Activated CD4-positive, alpha-beta T cell treated with anti-CD3 and anti-CD28 coated beads, Interleukin-2, Interleukin-6, amounts not matched to agents 100 ng/mL and 50 ng/mL, durations not matched to agents 16 hours and 8 hours (primary cell): ENCODE data around the gene EXOSC7.
"Not testable (repeated sequence)": the region's sequence is repeated elsewhere in the genome, so short reads cannot be mapped to it uniquely, and the experiment has no call there.

ENCODE experiments used
- DNase-seq: peaks from one replicate; pipeline ENCODE4 v3.0.0-alpha.2; 2020

Gene EXOSC7

DNA sequence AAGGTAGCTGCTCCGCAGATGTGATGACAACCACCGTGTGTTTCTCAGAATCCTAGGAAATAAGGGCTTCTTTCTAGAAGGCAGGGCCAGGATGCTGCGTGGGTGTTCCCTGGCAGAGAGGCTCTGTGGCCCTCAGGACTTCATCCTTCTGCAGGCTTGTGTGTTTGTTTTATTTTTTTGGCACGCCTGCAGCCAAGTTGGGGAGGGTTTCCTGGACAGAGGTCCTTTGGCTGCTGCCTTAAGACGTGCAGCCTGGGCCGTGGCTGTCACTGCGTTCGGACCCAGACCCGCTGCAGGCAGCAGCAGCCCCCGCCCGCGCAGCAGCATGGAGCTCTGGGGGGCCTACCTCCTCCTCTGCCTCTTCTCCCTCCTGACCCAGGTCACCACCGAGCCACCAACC, 50.0 kb downstream of the EXOSC7 start, which contains the start of gene CLEC3B:
CLEC3B (plus strand) TSS at position 266 of the 400 bp plus-strand sequence; CDS start at position 326, 60 bp downstream.
- DNase-seq = no peak

DNA sequence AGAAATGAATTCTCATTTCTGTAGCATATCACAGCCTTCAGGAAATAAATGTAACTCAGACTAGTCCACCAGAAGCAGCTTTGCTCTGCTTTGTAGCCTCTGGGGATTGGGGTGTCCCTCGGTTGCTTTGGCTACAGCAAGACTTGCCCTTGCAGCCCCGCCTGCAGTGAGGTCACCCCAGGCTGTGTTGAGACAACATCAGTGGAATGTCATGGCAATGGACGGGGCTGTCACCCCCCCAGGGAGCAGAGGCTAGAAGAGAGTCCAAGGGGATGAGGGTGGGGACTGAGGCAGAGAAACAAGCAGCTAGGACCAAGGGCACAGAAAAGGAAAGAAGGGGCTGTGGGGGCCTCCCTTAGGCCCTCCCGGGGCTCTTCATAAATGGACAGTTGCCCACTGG, 50.9 kb downstream of the EXOSC7 start:
- no peak for DNase-seq

DNA sequence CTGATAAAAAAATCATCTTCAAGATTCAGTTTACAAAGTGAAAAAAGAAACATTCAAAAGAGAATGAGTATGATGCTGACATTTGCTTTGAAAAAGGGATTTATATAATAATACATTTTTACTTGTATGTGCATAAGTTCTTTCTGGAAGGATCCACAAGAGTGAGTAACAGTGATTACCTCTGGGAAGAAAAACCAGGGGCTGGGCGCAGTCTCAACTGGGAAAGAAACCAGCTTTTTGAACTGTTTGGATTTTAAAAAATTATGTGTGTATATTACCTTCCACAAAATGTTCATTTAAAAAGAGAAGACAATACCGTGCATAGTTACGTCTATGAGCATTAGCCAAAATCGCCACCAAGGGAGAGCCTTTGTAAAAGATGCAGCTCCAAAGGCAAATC, 51.4 kb downstream of the EXOSC7 start:
- DNase-seq = no peak

DNA sequence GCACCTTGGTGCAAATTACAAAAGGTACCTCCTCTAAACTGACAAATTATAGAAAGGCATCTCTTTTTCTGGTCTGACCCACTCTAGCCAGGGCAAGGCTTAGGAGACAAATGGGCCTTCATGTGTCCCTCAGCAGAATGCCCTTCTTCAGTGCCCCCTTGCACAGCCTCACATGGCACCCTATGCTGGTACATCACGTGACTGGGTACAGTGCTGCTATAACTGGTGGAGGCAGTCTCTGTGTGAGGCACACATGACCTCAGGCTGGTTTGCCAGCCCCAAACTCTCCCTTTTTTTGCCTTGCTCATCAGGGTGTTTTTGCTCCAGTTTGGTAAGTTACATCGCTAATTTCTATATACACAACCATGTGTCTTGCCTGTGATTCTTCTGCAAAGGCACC, 53.2 kb downstream of the EXOSC7 start:
- no peak for DNase-seq

DNA sequence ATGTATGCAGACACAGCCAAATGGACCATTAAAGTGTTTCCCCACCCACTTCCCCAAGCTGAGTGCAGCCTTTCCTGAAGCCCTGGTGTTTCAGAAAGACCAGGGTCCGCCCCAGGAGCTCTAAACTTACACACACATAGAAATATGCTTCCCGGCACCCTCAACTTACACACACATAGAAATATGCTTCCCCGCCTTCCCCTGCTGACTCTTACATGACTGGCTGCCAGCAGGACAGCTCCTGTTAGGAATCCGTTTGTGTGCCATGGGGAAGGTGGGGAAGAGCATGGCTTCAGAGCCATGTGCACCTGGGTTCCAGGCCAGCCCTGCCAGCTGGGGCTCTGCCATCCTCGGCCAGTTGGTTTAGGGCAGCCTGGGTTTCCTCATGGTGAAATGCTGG, 53.6 kb downstream of the EXOSC7 start:
- no peak for DNase-seq

DNA sequence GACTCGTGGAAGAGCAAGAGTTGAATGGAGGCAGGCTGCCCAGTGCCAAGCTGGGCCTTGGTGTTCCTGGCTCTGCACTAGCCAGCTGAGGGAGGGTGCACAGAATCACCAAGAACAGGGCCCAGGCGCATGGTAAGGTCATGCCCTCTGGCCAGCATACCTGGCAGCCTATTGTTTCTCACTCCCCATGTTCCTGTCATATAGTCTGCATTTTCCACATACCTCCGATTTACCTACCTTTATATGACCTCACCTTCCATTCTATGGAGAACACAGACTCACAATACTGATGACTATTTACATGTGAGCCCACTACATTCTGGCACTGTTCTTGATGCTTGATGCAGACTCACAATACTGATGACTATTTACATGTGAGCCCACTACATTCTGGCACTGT, 55.5 kb downstream of the EXOSC7 start:
- DNase-seq = no peak

DNA sequence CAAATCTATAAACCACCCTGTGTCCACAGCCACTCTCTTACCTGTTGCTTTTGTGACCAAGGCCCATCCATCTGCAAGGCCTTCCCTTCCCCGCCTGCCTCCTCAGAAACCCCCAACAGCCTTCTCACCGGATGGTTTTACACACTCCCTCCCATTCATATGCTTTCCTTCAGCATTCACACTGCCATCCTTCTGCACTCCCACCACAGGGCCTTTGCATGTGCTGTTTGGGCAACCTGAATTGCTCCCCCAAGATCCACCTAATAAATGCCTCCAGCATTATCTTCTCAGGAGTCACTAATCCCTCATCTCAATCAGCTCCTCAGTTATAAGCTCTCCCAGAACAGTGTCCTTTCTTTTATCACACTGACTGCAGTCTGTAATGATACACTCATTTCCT, 56.1 kb downstream of the EXOSC7 start:
- DNase-seq = no peak

DNA sequence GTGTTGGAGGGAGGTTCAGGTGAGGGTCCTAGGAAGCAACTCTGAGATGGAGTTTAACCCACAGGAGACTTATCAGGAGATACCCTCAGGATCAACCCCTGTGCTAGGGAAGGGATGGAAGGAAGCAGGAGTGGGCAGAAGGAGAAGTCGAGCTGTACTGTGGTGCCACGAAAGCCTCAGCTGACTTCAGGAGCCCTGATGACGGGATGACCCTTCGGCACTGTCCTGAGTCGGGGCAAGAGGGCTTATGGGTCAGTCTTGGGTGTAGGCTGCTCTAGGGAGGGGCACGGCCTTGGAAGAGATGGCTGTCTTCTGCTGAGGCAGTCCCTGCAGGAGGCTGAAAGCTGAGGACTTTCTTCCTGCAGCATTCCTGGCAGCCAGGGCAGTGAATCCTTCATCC, 57.7 kb downstream of the EXOSC7 start:
- no peak for DNase-seq

DNA sequence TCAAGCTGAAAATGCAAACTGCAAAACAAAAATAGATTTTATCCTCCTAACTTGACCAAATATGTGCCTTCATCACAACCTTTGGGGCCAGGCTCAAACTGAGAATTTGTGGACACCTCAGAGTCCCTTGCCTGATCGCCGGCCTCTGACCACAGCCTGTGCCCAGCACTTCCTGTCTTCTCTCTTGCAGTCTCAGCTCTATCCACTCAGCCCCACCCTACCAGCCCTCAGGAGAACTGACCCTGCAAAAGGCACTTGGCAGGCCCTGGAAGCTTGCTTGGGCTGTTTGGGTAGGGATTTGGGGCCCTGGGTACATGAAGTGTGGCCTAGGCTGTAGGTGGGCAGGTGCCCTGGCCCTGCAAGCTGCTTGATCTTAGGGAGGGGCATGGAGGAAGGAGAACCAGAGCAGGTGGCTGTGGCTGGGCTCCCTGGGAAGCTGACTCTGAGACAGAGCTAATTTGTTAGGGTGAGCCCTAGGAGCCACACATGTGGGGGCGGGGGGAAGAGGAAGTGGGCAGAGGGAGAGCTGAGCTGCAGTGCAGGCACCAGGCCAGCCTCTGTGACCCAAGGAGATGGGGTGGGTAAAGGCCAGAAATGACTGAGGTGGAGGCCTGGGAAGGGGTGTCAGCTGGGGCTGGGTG, 58.7 kb downstream of the EXOSC7 start:
- DNase-seq = peak; percentile 48

DNA sequence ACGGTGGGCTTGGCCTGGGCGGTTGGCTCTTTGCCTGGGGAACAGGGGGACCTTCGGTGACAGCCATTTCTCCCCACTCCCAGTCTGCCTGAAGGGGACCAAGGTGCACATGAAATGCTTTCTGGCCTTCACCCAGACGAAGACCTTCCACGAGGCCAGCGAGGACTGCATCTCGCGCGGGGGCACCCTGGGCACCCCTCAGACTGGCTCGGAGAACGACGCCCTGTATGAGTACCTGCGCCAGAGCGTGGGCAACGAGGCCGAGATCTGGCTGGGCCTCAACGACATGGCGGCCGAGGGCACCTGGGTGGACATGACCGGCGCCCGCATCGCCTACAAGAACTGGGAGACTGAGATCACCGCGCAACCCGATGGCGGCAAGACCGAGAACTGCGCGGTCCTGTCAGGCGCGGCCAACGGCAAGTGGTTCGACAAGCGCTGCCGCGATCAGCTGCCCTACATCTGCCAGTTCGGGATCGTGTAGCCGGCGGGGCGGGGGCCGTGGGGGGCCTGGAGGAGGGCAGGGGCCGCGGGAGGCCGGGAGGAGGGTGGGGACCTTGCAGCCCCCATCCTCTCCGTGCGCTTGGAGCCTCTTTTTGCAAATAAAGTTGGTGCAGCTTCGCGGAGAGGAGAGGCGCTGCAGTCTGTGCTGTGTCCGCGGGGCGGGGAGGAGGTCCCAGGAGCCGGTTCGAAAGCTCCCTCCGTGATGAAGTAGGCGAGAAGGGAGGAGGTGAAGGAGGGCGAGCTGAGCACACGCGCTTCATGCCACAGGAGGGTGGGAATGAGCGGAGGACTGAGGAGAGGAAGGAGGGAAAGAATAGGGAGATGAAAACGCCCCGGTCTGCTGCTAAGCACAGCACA, 59.6 kb downstream of the EXOSC7 start:
- DNase-seq = peak; percentile 16

DNA sequence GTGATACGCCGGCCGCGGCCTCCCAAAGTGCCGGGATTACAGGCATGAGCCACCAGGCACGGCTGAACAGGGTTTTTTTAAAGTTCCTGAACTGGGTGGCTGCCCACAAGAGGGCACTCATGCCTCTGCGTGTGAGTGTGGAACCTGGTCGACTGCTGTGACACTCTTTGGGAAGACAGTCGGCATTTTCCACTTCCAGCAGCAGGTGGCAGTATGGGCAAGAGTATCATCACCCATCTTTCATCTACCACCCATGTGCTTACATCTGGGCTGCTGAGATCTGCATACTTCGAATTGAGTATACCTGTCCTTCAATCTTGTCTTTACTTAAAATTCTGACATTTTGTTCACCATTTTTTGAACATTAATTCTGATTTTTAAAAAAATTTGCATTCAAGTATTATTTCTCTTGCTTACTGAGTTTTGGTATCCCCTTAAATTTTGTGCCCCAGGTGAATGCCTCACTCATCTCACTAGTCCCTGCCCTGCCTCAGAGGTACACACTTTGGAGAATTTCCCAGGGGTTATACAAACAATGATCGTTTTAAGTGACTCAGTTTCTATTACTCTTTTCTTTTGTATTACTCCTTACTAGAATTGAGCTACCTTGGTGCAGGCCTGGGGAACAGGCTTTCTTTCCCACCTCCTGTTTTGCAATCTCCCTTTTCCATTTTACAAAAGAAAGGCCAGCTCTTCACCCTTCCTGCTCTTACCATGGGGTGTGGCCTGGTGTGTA, 61.8 kb downstream of the EXOSC7 start:
- DNase-seq = peak; percentile 95

DNA sequence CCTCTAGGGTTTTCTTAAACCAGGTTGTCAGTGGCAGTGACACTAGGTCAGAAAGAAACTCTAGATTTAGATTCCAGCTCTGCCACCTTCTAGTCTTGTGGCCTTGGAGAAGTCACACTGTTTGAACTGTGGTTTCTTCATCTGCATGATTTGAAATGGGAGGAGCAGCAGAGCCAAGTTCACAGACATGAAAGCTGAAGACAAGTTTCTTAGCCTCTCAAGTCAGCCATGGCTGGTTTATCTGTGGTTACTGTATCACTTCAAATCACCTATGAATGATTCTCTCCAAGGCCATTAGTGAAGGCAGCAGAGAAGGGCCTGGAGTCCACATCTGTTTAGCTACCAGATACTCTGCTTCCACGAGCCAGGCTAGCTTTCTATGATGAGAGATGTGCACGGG, 65.6 kb downstream of the EXOSC7 start:
- peak; percentile 33 for DNase-seq

DNA sequence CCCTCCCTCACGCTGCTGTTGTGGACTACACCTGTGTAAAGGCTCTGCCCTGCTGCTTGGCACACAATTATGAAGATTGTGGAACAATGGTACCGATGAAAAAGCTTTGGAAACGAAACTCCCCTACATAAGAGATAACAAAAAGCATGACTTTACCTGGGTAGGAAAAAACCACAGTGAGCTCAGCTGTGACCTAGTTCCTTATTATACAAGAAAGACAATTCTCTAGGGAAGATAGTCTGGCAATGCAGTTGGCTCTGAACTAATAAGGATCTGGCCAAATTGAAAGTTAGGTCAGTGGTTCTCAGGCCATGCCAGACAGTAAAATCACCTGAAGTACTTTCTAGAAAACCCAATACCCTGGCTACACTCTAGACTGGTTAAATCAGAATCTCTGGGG, 66.1 kb downstream of the EXOSC7 start:
- DNase-seq = no peak

DNA sequence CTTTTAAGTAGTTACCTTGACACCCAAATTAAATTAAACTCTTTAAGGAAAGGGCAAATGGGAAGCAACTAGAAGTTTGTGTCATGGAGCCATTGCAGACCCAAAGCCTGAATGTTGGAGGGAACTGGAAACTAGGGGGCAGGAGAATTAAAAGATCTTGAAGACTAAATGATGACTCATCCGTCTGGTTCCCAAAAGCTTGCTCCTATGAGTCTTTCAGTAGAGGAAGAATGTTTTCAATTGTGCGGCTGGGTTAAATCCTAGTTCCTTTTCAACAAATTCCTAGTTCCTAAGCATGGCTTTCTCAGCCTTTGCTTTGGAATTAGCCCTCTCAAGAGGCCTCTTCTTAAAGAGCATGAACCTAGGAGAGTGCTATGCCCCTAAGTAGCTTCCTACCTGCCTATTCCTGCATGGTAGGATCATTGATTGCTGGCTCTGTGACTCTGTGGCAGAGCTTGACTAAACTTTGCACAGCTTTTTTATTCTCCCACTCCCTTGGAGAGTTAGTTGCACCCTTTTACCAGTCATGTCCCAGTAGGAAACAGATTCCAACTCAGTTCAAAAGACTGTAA, 67.8 kb downstream of the EXOSC7 start:
- DNase-seq = no peak

DNA sequence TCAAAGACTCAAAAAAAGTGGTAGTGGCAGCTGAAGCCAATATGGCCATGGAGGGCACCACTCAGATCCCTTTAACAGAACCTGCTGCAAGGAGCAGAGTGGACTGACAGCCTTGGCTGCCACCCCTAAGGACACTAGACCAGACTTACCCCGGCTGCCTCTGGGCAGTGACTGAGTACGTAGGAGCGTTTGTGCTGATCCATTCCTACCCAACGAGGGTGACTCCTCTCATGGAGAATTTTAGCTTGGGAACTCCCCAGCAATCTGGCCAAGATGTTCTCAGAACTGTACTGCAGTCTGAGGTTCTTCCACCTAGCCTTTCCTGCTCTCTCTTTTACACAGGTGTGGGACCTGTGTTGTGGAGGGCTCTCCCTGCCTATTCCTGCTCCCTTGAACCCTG, 72.2 kb downstream of the EXOSC7 start:
- DNase-seq = no peak

DNA sequence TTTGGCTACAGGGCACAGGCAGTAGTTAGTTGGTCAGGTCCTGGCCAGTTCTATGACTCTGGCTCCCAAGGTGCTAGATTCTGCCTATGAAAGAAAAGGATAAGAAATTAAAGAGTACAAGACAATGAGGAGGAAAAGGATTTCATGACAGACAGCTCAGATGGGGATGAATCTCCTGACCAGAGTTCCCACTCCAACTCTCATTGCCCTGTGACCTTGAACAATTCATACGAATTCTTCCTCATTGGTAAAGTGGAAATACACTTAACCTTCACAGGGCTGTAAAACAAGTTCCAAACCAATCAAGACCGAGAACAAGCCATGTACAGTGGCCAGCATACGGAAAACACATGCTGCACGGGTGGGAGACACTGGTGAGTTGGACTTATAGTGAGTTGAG, 73.8 kb downstream of the EXOSC7 start:
- DNase-seq = no peak

DNA sequence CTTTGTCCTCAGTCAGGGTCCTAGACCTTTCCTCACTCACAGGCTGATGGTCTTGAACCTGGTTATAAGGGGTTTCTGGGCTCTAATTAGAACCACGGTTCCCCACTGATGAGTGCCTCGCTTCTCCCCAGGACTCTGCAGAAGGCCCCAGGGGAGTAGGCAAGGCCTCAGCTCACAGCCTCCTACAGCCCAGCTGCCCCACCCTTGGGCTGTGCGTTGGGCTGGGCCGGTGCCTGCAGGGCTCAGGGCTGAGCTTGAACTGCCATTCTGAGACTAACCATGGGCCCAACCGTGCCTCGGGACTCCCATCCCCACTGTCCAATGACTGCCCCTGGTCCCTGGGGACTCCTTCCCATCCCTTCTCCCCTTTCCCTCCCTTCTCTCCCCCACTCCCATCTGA, 75.6 kb downstream of the EXOSC7 start:
- DNase-seq = no peak

DNA sequence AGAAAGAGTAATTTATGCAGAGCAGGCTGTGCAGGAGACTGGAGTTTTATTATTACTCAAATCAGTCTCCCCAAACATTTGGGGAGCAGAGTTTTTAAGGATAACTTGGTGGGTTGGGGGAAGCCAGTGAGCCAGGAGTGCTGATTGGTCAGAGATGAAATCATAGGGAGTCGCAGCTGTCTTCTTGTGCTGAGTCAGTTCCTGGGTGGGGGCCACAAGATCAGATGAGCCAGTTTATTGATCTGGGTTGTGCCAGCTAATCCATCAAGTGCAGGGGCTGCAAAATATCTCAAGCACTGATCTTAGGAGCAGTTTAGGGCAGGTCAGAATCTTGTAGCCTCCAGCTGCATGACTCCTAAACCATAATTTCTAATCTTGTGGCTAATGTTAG, 77.8 kb downstream of the EXOSC7 start:
- DNase-seq = not testable (repeated sequence)

DNA sequence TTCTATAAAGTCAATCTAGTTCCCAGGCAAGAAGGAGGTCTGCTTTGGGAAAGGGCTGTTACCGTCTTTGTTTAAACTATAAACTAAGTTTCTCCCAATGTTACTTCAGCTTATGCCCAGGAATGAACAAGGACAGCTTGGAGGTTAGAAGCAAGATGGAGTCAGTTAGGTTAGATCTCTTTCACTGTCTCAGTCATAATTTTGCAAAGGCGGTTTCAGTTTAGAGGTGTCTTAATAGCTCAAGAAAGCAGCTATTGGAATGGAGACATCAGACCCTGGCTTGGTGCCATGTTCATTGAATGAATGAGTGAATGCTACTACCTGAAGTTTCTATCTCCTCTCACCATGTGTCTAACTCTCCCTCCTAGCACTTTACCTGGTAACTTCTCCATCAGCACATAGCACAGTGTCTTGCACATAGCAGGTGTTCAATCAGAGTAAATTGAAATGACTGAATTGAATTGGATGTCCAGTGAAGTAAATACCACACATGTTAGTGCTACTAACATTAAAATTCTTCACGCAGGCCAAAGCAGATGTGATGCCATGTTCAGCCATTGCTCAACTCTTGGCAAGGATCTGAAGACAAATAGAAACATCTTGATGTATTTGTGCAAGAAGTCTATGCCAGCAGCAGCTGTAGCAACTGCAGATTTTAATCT, 78.3 kb downstream of the EXOSC7 start:
- DNase-seq = no peak

DNA sequence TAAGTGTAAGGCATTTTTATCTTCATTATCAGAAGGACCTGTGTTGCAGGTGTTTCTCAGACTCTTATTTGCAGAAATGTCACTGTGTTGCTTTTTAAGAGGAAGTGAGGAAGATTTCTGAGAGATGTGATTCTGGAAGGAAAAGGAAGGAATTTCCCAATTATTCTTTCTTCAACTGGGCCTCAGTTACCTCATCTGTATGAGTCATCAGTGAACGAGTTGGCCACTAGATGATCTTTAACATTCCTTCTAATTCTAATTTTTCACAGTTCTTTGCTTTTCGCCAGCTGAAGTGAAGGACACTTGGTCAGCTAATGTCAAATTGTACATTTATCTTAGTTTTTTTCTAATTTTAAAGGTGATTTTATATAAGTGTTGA, 79.0 kb downstream of the EXOSC7 start:
- DNase-seq = no peak

DNA sequence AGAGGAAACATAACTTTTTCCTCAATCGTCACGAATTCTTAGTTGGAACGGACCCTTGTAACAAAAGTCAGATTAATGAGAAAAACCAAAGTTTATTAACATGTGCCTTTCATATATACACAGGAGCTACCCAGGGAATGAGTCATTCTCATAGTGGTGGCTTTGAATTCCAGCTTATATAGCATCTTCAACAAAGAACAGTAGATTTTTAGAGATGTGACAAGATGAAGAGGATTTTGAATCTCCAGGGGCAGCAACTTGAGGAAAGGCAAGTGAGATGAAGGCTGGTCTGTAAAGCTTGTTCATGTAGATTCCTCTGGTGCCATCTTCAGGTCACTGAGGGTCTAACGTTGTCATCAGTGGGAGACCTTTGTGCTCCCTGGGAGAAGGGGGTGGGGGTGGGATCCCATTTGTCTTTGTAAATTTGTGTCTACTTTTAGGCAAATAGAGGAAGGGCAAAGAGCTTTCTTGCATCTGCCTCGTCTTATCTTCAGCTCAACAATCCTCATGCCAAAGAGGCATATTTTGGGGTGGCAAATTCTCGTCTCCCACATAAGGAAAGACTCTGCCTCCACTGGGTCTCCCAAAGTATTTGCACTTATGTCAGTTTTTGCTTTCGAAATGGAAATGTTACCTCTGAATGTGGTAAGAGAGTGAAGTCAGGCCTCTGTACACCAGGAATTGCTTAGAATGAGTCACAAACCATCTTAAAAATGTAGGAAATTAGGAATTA, 79.5 kb downstream of the EXOSC7 start:
- DNase-seq = peak; percentile 38

DNA sequence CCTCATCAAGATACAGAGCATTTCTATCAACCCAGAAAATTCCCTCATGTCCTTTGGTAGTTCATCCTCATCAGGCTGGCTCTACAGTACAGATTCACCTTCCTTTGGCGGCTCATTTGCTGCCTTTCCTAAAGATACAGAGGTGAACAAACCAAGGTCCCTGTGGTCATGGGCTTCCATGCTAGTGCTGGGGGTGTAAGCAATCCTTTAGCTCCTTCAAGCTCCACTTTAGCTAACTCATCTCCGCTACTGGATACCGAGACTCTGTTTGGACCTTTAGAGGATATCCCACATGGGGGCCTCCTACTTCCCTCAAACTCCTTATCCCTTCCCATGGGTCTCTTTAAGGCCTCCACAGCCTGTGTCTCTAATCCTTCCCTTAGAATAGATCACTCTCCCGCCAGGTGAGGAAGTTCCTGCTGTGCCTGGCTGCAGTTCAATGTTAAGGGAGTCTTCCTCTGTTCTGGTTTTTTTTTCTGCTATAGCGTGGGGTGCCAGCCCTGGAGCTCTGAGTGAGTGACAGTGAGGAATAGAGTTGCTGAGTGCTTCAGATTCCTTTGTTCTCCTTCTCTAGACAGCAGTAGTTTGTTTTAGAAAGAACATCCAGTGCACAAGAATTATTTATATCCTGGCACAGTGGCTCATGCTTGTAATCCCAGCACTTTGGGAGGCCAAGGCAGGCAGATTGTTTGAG, 80.7 kb downstream of the EXOSC7 start:
- DNase-seq = no peak
